Measurements from ENCODE around the gene FGD4. TPM values are rescaled to one million over a fixed set of nuclear protein-coding genes. Genes with fewer than 3 reads are reported as not detected.
A peak's percentile ranks its signal among the peaks of the same experiment; 100 is the strongest.

FGD4 gene
- total RNA-seq, 1 donor from 2014 or later: 55.6 TPM

DNA sequence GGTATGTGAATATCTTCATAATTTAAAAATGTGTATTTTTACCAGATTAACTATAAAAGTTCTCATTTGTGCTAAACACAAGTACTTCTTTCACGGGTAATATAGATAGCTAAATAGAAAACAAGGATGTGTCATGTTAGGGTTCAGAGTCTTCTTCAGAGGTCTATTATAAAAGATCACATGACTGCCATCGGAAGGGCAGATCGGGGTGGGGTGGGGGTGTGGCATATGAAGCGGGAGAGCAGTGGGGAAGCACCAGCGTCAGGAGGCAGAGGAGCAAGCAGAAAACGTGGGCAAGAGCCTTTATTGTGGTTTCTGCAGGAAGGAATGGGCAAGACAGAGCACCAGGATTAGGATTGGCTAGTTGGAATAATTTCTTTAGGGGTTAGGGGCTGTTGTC, 216.1 kb downstream of the FGD4 start:
- intact Hi-C loops (cut with DNase I): no loop called here
- H3K4me1 ChIP-seq: no peaks in the 10 kb centered on the region
- H3K9me3 ChIP-seq: no peaks in the 10 kb centered on the region
- H3K27me3 ChIP-seq (ENCODE audit: low read depth): no peaks in the 10 kb centered on the region
- H3K27ac ChIP-seq: no peak overlapping the region
- no peak for TF ChIP-seq CTCF (IDR thresholded peaks at IDR 0.05)
- no peak for ATAC-seq
- H3K36me3 ChIP-seq: peaks cover 86% of the 10 kb centered on the region
- no peak for DNase-seq
- no peak overlapping the region for H3K4me3 ChIP-seq

- DNase-seq (no peak), ATAC-seq (no peak)
- no peaks in the 10 kb centered on the region for H3K9me3 ChIP-seq
- no peak for TF ChIP-seq CTCF (IDR thresholded peaks at IDR 0.05)
- intact Hi-C loops (cut with DNase I): no loop called here
- no peaks in the 10 kb centered on the region for H3K4me1 ChIP-seq
- H3K27me3 ChIP-seq (ENCODE audit: low read depth): no peaks in the 10 kb centered on the region
- H3K4me3 ChIP-seq: no peak overlapping the region
- no peak overlapping the region for H3K27ac ChIP-seq
- peaks cover 86% of the 10 kb centered on the region for H3K36me3 ChIP-seq
Measured at GRCh38 chr12:32617534-32617933, 218.2 kb downstream of the FGD4 start.

DNA sequence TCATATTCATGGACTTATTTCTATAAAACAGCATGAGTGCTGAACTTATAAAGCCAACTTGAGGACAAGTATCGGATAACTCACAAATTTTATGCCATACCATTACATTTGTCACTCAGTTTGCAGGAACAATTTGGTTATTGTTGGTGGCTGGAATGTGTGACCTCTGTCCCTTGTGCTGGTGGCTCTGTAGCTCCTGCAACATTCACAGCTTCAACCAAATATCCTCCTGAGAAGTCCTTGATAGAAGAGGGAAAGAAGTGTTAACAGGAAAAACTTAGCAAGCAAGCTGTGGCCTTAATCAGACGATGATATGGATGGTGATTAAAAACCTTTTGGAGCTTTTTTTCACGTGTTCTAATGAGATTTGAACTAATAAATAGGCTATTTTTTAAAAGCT, 218.8 kb downstream of the FGD4 start:
- Histone ChIP-seq H3K36me3 (peaks cover 86% of the 10 kb centered on the region), H3K4me3 (no peak overlapping the region), H3K27me3 (ENCODE audit: low read depth) (no peaks in the 10 kb centered on the region), H3K27ac (no peak overlapping the region), H3K9me3 (no peaks in the 10 kb centered on the region), H3K4me1 (no peaks in the 10 kb centered on the region)
- no peak for TF ChIP-seq CTCF (IDR thresholded peaks at IDR 0.05)
- no peak for DNase-seq
- intact Hi-C loops (cut with DNase I): no loop called here
- ATAC-seq: no peak

- intact Hi-C loops (cut with DNase I): no loop called here
- H3K36me3 ChIP-seq: peaks cover 97% of the 10 kb centered on the region
- ATAC-seq: no peak
- no peaks in the 10 kb centered on the region for H3K4me1 ChIP-seq
- no peak overlapping the region for H3K27ac ChIP-seq
- DNase-seq: no peak
- H3K27me3 ChIP-seq (ENCODE audit: low read depth): no peaks in the 10 kb centered on the region
- no peak overlapping the region for H3K4me3 ChIP-seq
- no peaks in the 10 kb centered on the region for H3K9me3 ChIP-seq
- no peak for TF ChIP-seq CTCF (IDR thresholded peaks at IDR 0.05)
Measured at GRCh38 chr12:32627976-32628375, 228.6 kb downstream of the FGD4 start.

DNA sequence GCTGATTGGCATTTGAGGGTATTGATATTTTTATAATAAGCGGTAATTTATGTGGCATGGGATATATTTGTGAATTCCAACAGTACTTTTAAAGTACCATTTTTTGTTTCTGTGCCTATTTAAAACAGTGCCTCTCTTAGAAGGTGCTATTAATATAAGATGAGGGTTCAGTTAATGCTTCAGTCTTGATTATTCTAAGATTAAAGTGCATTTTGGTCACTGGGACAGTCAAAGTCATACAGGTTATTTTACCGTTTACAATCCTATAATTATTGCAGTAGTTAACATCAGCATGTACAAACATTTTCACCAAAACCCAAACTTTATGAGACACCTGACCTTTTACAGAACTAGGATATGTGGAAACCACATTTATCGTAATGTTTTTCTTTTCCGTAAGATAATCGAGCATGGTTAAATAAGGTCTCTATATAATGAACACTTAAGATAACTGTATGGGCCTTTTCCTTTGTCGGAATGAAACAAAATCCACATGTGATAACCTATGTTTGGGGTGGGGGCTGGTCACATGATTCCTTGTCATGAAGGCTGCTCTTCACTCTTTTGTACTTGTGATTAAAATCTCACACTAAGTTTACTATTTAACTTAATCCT, 242.0 kb downstream of the FGD4 start:
- Histone ChIP-seq H3K36me3 (peaks cover 84% of the 10 kb centered on the region), H3K27me3 (ENCODE audit: low read depth) (no peaks in the 10 kb centered on the region), H3K27ac (no peak overlapping the region), H3K9me3 (no peaks in the 10 kb centered on the region), H3K4me1 (no peaks in the 10 kb centered on the region), H3K4me3 (no peak overlapping the region)
- intact Hi-C loops (cut with DNase I): no loop called here
- TF ChIP-seq CTCF (IDR thresholded peaks at IDR 0.05): no peak
- no peak for DNase-seq
- peak in 1 of 2 donors; percentile 57 for ATAC-seq
